OCI-LY1 (cell line): ENCODE results near the gene TM7SF3.
A peak's percentile ranks its signal among the peaks of the same experiment; 100 is the strongest.
"Not testable (repeated sequence)": the region's sequence is repeated elsewhere in the genome, so short reads cannot be mapped to it uniquely, and the experiment has no call there.

Source experiments
- H2AFZ ChIP-seq: fragments of 200-600 bp; sonication (generic), shearing (Covaris generic); 2 replicates; pipeline ENCODE4 v1.6.0; 2014; ENCODE audit warnings: antibody characterized with exemption, mild to moderate bottlenecking, low read length
- H3F3A ChIP-seq: fragments of 200-600 bp; sonication (generic), shearing (Covaris generic); 2 replicates; pipeline ENCODE4 v1.6.0; 2014; ENCODE audit warnings: mild to moderate bottlenecking, antibody characterized with exemption, low read length, moderate library complexity; ENCODE audit not compliant: insufficient read depth
- H3K27ac ChIP-seq: fragments of 200-600 bp; sonication (generic); 2 replicates; pipeline ENCODE4 v1.5.1; 2014; ENCODE audit warnings: low read length, mixed run types, mild to moderate bottlenecking, low read depth; ENCODE audit not compliant: poor library complexity, severe bottlenecking
- H3K27me3 ChIP-seq: fragments of 200-600 bp; sonication (generic); 2 replicates; pipeline ENCODE4 v1.6.0; 2014; ENCODE audit warnings: antibody characterized with exemption, mild to moderate bottlenecking, low read length, moderate library complexity; ENCODE audit not compliant: insufficient read depth
- H3K36me3 ChIP-seq: fragments of 200-600 bp; sonication (generic); 2 replicates; pipeline ENCODE4 v1.6.1; 2014; ENCODE audit warnings: mild to moderate bottlenecking, antibody characterized with exemption, low read length, moderate library complexity, mixed read lengths; ENCODE audit not compliant: insufficient read depth
- H3K4me1 ChIP-seq: fragments of 200-600 bp; sonication (generic); 2 replicates; pipeline ENCODE4 v1.5.1; 2014; ENCODE audit warnings: mild to moderate bottlenecking, low read length, moderate library complexity; ENCODE audit not compliant: insufficient read depth, severe bottlenecking
- H3K4me2 ChIP-seq: fragments of 200-600 bp; sonication (generic), shearing (Covaris generic); 2 replicates; pipeline ENCODE4 v1.6.1; 2014; ENCODE audit warnings: low read length
- H3K4me3 ChIP-seq: fragments of 200-600 bp; sonication (generic); 2 replicates; pipeline ENCODE4 v1.5.1; 2014; ENCODE audit warnings: low read length, low read depth, mild to moderate bottlenecking, mixed read lengths; ENCODE audit not compliant: poor library complexity, severe bottlenecking
- H3K79me2 ChIP-seq: fragments of 200-600 bp; shearing (Covaris generic); 2 replicates; pipeline ENCODE4 v1.6.1; 2016; ENCODE audit warnings: mixed run types, low read length, mixed read lengths; ENCODE audit not compliant: insufficient read depth
- H3K9ac ChIP-seq: fragments of 200-600 bp; sonication (generic), shearing (Covaris generic); 2 replicates; pipeline ENCODE4 v1.6.1; 2014; ENCODE audit warnings: mild to moderate bottlenecking, low read length, mixed read lengths
- H3K9me2 ChIP-seq: fragments of 200-600 bp; sonication (generic), shearing (Covaris generic); 2 replicates; pipeline ENCODE4 v1.6.1; 2014; ENCODE audit warnings: low read depth, mild to moderate bottlenecking, low read length, mixed read lengths
- H3K9me3 ChIP-seq: fragments of 200-600 bp; shearing (Covaris generic); 2 replicates; pipeline ENCODE4 v1.6.1; 2014; ENCODE audit warnings: low read length, mixed read lengths
- H4K20me1 ChIP-seq: fragments of 200-600 bp; sonication (generic), shearing (Covaris generic); 2 replicates; pipeline ENCODE4 v1.6.0; 2016; ENCODE audit warnings: mild to moderate bottlenecking, low read length; ENCODE audit not compliant: insufficient read depth
- CTCF ChIP-seq: fragments of 200-600 bp; sonication (generic), shearing (Covaris generic); IDR thresholded peaks from 2 replicates; pipeline ENCODE4 v1.5.1; 2017; ENCODE audit warnings: mild to moderate bottlenecking, antibody characterized with exemption, low read length, moderate library complexity, mixed read lengths
- EZH2 ChIP-seq: fragments of 200-600 bp; sonication (generic), shearing (Covaris generic); IDR thresholded peaks from 2 replicates; pipeline ENCODE4 v1.8.0; 2017; ENCODE audit warnings: borderline replicate concordance, mixed run types, mild to moderate bottlenecking, antibody characterized with exemption, low read length, moderate library complexity, mixed read lengths

TM7SF3 gene

DNA sequence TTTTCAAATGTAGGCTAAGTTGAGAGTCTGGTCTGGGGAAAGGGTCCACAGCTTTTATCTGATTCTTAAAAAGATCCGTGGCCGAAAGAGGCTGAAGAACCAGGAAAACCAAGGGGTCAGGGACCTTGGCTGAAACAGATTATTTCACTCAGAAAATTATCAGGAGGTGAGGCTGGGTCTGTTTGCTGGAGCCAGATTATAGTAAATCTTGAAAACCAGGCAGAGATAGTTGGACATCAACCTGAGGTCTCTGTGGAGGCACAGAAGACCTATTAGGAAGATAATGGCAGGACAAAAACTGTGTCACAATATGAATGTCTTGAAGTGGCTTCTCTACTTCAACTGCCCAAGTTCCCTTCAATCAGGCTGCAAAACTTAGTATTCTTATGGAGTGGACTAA lies 6.6 kb upstream of the TM7SF3 start:
- H3K9me2 ChIP-seq, result no peaks in the 10 kb centered on the region
- no peaks in the 10 kb centered on the region for H3F3A ChIP-seq
- 0 out of 2 replicates have a peak, but pooled peaks cover 4% of the 10 kb centered on the region for H3K27me3 ChIP-seq
- H3K9ac ChIP-seq, result no peak overlapping the region
- TF ChIP-seq EZH2 (no peak), CTCF (no peak)
- no peak overlapping the region for H3K4me2 ChIP-seq
- no peak overlapping the region for H3K27ac ChIP-seq
- H3K4me3 ChIP-seq, result no peak overlapping the region
- no peaks in the 10 kb centered on the region for H4K20me1 ChIP-seq
- no peak overlapping the region for H2AFZ ChIP-seq
- H3K79me2 ChIP-seq, result peaks cover 22% of the 10 kb centered on the region
- peaks cover 28% of the 10 kb centered on the region for H3K4me1 ChIP-seq
- H3K36me3 ChIP-seq, result no peaks in the 10 kb centered on the region
- no peaks in the 10 kb centered on the region for H3K9me3 ChIP-seq

DNA sequence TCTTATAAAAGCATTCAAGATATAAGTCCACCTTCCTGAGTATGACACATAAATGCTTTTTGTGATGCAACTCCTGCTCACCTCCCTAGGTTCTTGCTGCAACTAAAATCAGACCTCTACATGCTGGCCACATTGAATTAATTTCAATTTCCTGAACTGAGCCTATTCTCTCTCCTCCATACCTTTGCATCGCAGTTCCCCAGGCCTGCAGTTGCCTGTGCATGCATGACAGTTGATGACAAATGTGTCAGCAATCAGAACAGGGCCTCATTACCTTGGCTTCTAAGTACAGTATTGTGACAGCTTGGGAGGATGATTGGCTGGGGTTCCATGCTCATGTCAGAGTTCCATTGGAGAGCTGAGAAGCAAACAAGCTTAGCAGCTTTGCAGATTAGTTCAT lies 3.9 kb upstream of the TM7SF3 start:
- peaks cover 23% of the 10 kb centered on the region for H3K4me1 ChIP-seq
- peaks cover 9% of the 10 kb centered on the region for H3K79me2 ChIP-seq
- TF ChIP-seq EZH2, result no peak
- no peak for TF ChIP-seq CTCF
- H3K9me3 ChIP-seq, result no peaks in the 10 kb centered on the region
- no peak overlapping the region for H3K9ac ChIP-seq
- no peak overlapping the region for H2AFZ ChIP-seq
- H4K20me1 ChIP-seq, result no peaks in the 10 kb centered on the region
- 0 out of 2 replicates have a peak, but pooled peaks cover 4% of the 10 kb centered on the region for H3K27me3 ChIP-seq
- no peak overlapping the region for H3K27ac ChIP-seq
- no peaks in the 10 kb centered on the region for H3K9me2 ChIP-seq
- no peaks in the 10 kb centered on the region for H3K36me3 ChIP-seq
- H3K4me2 ChIP-seq, result no peak overlapping the region
- H3K4me3 ChIP-seq, result no peak overlapping the region
- no peaks in the 10 kb centered on the region for H3F3A ChIP-seq

GRCh38 chr12:27017163-27017823 lies 3.1 kb upstream of the TM7SF3 start:
- not testable (repeated sequence) for H3K27ac ChIP-seq, H3K9me3 ChIP-seq, H4K20me1 ChIP-seq, H3K4me3 ChIP-seq, H3K36me3 ChIP-seq, H3K27me3 ChIP-seq, H3F3A ChIP-seq, H3K9ac ChIP-seq, H3K4me2 ChIP-seq, H2AFZ ChIP-seq, H3K9me2 ChIP-seq
- Histone ChIP-seq H3K4me1 (peaks cover 31% of the 10 kb centered on the region), H3K79me2 (peaks cover 11% of the 10 kb centered on the region)

GRCh38 chr12:27015730-27016076 lies 1.5 kb upstream of the TM7SF3 start:
- H3K9me3 ChIP-seq, result no peaks in the 10 kb centered on the region
- H3F3A ChIP-seq, result no peaks in the 10 kb centered on the region
- peak overlapping the region; percentile 84; the same call in 1 of the 2 replicates for H3K4me2 ChIP-seq
- peaks cover 26% of the 10 kb centered on the region for H3K79me2 ChIP-seq
- H3K9ac ChIP-seq, result peak overlapping the region; percentile 3; the same call in 1 of the 2 replicates
- TF ChIP-seq CTCF (peak; percentile 52), EZH2 (no peak)
- no peaks in the 10 kb centered on the region for H3K27me3 ChIP-seq
- no peak overlapping the region for H3K4me3 ChIP-seq
- no peaks in the 10 kb centered on the region for H3K36me3 ChIP-seq
- H3K4me1 ChIP-seq, result peaks cover 42% of the 10 kb centered on the region
- H3K9me2 ChIP-seq, result no peaks in the 10 kb centered on the region
- no peaks in the 10 kb centered on the region for H4K20me1 ChIP-seq
- peak overlapping the region; percentile 84 for H3K27ac ChIP-seq
- no peak overlapping the region for H2AFZ ChIP-seq
